KMS-11 (cell line): Measurements from ENCODE around the gene UBE2A.

Experiments used
- H2AFZ ChIP-seq: fragments of 200-600 bp; sonication (generic); 2 replicates; pipeline ENCODE4 v1.6.1; 2016; ENCODE audit warnings: antibody characterized with exemption, mixed run types, low read depth
- H3K27ac ChIP-seq: fragments of 200-600 bp; sonication (generic); 2 replicates; pipeline ENCODE4 v1.6.1; 2016; ENCODE audit warnings: mild to moderate bottlenecking, mixed run types
- H3K27me3 ChIP-seq: fragments of 200-600 bp; sonication (generic); 2 replicates; pipeline ENCODE4 v1.6.1; 2017; ENCODE audit warnings: mild to moderate bottlenecking, low read depth, mixed run types, moderate library complexity; ENCODE audit not compliant: insufficient read depth
- H3K36me3 ChIP-seq: fragments of 200-600 bp; sonication (generic); 2 replicates; pipeline ENCODE4 v1.6.1; 2017; ENCODE audit warnings: mild to moderate bottlenecking, mixed run types; ENCODE audit not compliant: insufficient read depth
- H3K4me1 ChIP-seq: fragments of 200-600 bp; sonication (generic); 2 replicates; pipeline ENCODE4 v1.6.1; 2016; ENCODE audit warnings: mild to moderate bottlenecking, low read depth, mixed run types; ENCODE audit not compliant: poor library complexity, severe bottlenecking
- H3K4me2 ChIP-seq: fragments of 200-600 bp; sonication (generic); 2 replicates; pipeline ENCODE4 v1.7.0; 2016; ENCODE audit warnings: mild to moderate bottlenecking, mixed run types
- H3K4me3 ChIP-seq: fragments of 200-600 bp; sonication (generic); IDR thresholded peaks from 2 replicates; pipeline ENCODE4 v1.6.1; 2017; ENCODE audit warnings: low read depth, low read length, mixed read lengths; ENCODE audit not compliant: insufficient read depth
- H3K79me2 ChIP-seq: fragments of 200-600 bp; sonication (generic); 2 replicates; pipeline ENCODE4 v1.6.1; 2016; ENCODE audit warnings: low read depth, mixed run types; ENCODE audit not compliant: insufficient read depth
- H3K9ac ChIP-seq: fragments of 200-600 bp; sonication (generic); 2 replicates; pipeline ENCODE4 v1.6.1; 2016; ENCODE audit warnings: mild to moderate bottlenecking, mixed run types
- H4K20me1 ChIP-seq: fragments of 200-600 bp; sonication (generic); 2 replicates; pipeline ENCODE4 v1.6.1; 2016; ENCODE audit warnings: mild to moderate bottlenecking, mixed run types; ENCODE audit not compliant: insufficient read depth
- CTCF ChIP-seq: fragments of 200-600 bp; sonication (generic); conservative IDR thresholded peaks from 2 replicates; pipeline ENCODE4 v1.6.1; 2017; ENCODE audit warnings: low read depth, mild to moderate bottlenecking, antibody characterized with exemption, low read length, moderate library complexity, mixed read lengths

UBE2A gene

GRCh38 chrX:119605464-119606279 lies 31.3 kb downstream of the UBE2A start:
- H3K79me2 ChIP-seq = peaks cover 49% of the 10 kb centered on the region
- H4K20me1 ChIP-seq = no peaks in the 10 kb centered on the region
- H3K36me3 ChIP-seq = no peaks in the 10 kb centered on the region; the same call in 1 of the 2 replicates
- H3K9ac ChIP-seq = peak overlapping the region; percentile 94
- no peak for TF ChIP-seq CTCF
- peak overlapping the region; percentile 87 for H3K27ac ChIP-seq
- no peak overlapping the region for H3K4me3 ChIP-seq
- H3K4me1 ChIP-seq = peaks cover 46% of the 10 kb centered on the region
- H2AFZ ChIP-seq = peak overlapping the region; percentile 18; the same call in 1 of the 2 replicates
- H3K27me3 ChIP-seq = no peaks in the 10 kb centered on the region
- peak overlapping the region; percentile 73; the same call in 1 of the 2 replicates for H3K4me2 ChIP-seq

- H2AFZ ChIP-seq = peak within 1 kb of the TSS; percentile 56
- no peaks in the 10 kb centered on the region for H3K36me3 ChIP-seq
- no peak for TF ChIP-seq CTCF
- H3K27me3 ChIP-seq = no peaks in the 10 kb centered on the region
- H3K79me2 ChIP-seq = peaks cover 42% of the 10 kb centered on the region
- H3K27ac ChIP-seq = peak within 1 kb of the TSS; percentile 87
- peak within 1 kb of the TSS; percentile 85 for H3K4me2 ChIP-seq
- H3K4me1 ChIP-seq = peaks cover 49% of the 10 kb centered on the region
- peak within 1 kb of the TSS; percentile 94 for H3K9ac ChIP-seq
- H3K4me3 ChIP-seq = no peak within 1 kb of the TSS
- no peaks in the 10 kb centered on the region for H4K20me1 ChIP-seq
Observed at GRCh38 chrX:119606280-119607017, 32.1 kb downstream of the UBE2A start, which contains the start of gene NKRF. Gene NKRF, minus strand, starts transcription at chrX:119606424.

GRCh38 chrX:119607018-119607389 lies 32.6 kb downstream of the UBE2A start:
- H2AFZ ChIP-seq = peak overlapping the region; percentile 56
- H3K79me2 ChIP-seq = peaks cover 36% of the 10 kb centered on the region
- TF ChIP-seq CTCF = no peak
- H3K4me2 ChIP-seq = peak overlapping the region; percentile 85
- peaks cover 47% of the 10 kb centered on the region for H3K4me1 ChIP-seq
- H4K20me1 ChIP-seq = no peaks in the 10 kb centered on the region
- H3K36me3 ChIP-seq = no peaks in the 10 kb centered on the region
- peak overlapping the region; percentile 87 for H3K27ac ChIP-seq
- H3K27me3 ChIP-seq = no peaks in the 10 kb centered on the region
- H3K9ac ChIP-seq = peak overlapping the region; percentile 94
- no peak overlapping the region for H3K4me3 ChIP-seq

GRCh38 chrX:119614776-119615175 lies 40.4 kb downstream of the UBE2A start:
- Histone ChIP-seq H3K36me3 (no peaks in the 10 kb centered on the region), H3K27me3 (no peaks in the 10 kb centered on the region)
- TF ChIP-seq CTCF = no peak

More at GRCh38 chrX:119614776-119615175, 40.4 kb downstream of the UBE2A start:
- no peak overlapping the region for H3K27ac ChIP-seq
- H4K20me1 ChIP-seq = no peaks in the 10 kb centered on the region
- no peak overlapping the region for H3K4me2 ChIP-seq
- no peak overlapping the region for H3K4me3 ChIP-seq
- peaks cover 33% of the 10 kb centered on the region for H3K4me1 ChIP-seq
- no peak overlapping the region for H2AFZ ChIP-seq
- H3K79me2 ChIP-seq = no peaks in the 10 kb centered on the region
- no peak overlapping the region for H3K9ac ChIP-seq
